ENCODE results near the gene LDLRAD2. TPM values are rescaled to one million over a fixed set of nuclear protein-coding genes. Genes with fewer than 3 reads are reported as not detected.

The LDLRAD2 gene
- total RNA-seq, 1 experiment from 2014 or later = not detected

- BruUV-seq (replicated peaks) = no TSS peak
- no peak for DNase-seq (ENCODE audit: unreplicated experiment)
- no peak overlapping the region for H3K4me3 Mint-ChIP-seq (ENCODE audit: unreplicated experiment)
- TF ChIP-seq CTCF (IDR thresholded peaks at IDR 0.05; ENCODE audit: unreplicated experiment) = no peak
- no peak overlapping the region for H3K27ac Mint-ChIP-seq (ENCODE audit: low read depth, unreplicated experiment)
- no peaks in the 10 kb centered on the region for H3K9me3 Mint-ChIP-seq (ENCODE audit: unreplicated experiment)
- H3K4me1 Mint-ChIP-seq (ENCODE audit: insufficient read depth, unreplicated experiment) = no peaks in the 10 kb centered on the region
- ChIA-PET POLR2A (no interaction called here), CTCF (no interaction called here)
- intact Hi-C loops (cut with micrococcal nuclease) = no loop called here
- peaks cover 64% of the 10 kb centered on the region for H3K36me3 Mint-ChIP-seq (ENCODE audit: insufficient read depth, unreplicated experiment)
- no peaks in the 10 kb centered on the region for H3K27me3 Mint-ChIP-seq (ENCODE audit: insufficient read depth, unreplicated experiment)
Observed at GRCh38 chr1:21847223-21848205, 35.4 kb downstream of the LDLRAD2 start.

GRCh38 chr1:21848524-21849174, 36.6 kb downstream of the LDLRAD2 start:
- no TSS peak for BruUV-seq (replicated peaks)
- intact Hi-C loops (cut with micrococcal nuclease) = no loop called here
- Mint-ChIP-seq H3K4me3 (ENCODE audit: unreplicated experiment) (no peak overlapping the region), H3K4me1 (ENCODE audit: insufficient read depth, unreplicated experiment) (no peaks in the 10 kb centered on the region), H3K27ac (ENCODE audit: low read depth, unreplicated experiment) (no peak overlapping the region), H3K36me3 (ENCODE audit: insufficient read depth, unreplicated experiment) (peaks cover 65% of the 10 kb centered on the region), H3K27me3 (ENCODE audit: insufficient read depth, unreplicated experiment) (no peaks in the 10 kb centered on the region), H3K9me3 (ENCODE audit: unreplicated experiment) (no peaks in the 10 kb centered on the region)
- no peak for DNase-seq (ENCODE audit: unreplicated experiment)
- ChIA-PET POLR2A (interaction anchor here (0.8 kb wide), 1 partner anchor 21 kb away, joined by 3 read pairs; no protein-coding TSS in a partner anchor), CTCF (interaction anchor here (0.6 kb wide), 1 partner anchor 66 kb away, joined by 3 read pairs; no protein-coding TSS in a partner anchor)
- no peak for TF ChIP-seq CTCF (IDR thresholded peaks at IDR 0.05; ENCODE audit: unreplicated experiment)

- H3K9me3 Mint-ChIP-seq (ENCODE audit: unreplicated experiment) = no peaks in the 10 kb centered on the region
- no peaks in the 10 kb centered on the region for H3K27me3 Mint-ChIP-seq (ENCODE audit: insufficient read depth, unreplicated experiment)
- no peaks in the 10 kb centered on the region for H3K4me1 Mint-ChIP-seq (ENCODE audit: insufficient read depth, unreplicated experiment)
- H3K27ac Mint-ChIP-seq (ENCODE audit: low read depth, unreplicated experiment) = no peak overlapping the region
- BruUV-seq (replicated peaks) = no TSS peak
- intact Hi-C loops (cut with micrococcal nuclease) = no loop called here
- CTCF ChIA-PET = interaction anchor here (0.6 kb wide), 1 partner anchor 39 kb away, joined by 3 read pairs; no protein-coding TSS in a partner anchor
- H3K36me3 Mint-ChIP-seq (ENCODE audit: insufficient read depth, unreplicated experiment) = peaks cover 69% of the 10 kb centered on the region
- H3K4me3 Mint-ChIP-seq (ENCODE audit: unreplicated experiment) = no peak overlapping the region
- POLR2A ChIA-PET = no interaction called here
- no peak for TF ChIP-seq CTCF (IDR thresholded peaks at IDR 0.05; ENCODE audit: unreplicated experiment)
- no peak for DNase-seq (ENCODE audit: unreplicated experiment)
Observed at GRCh38 chr1:21849909-21850576, 38.0 kb downstream of the LDLRAD2 start.
